Vagina (tissue), 2 donors: Measurements from ENCODE around the gene PIK3CB.

ENCODE experiments used
- POLR2A ChIP-seq, 2 donors: fragments of 450-650 bp; IDR thresholded peaks; one replicate each; pipeline ENCODE4 v1.6.1; 2017; ENCODE audit warnings: antibody characterized with exemption in 2 of 2, mild to moderate bottlenecking in 2 of 2, moderate library complexity in 2 of 2
- TF ChIP-seq, protein P1 (sequence below), 3 experiments: fragments of 450-650 bp in 2 of 3; fragments of 200-600 bp in 1 of 3; sonication (generic) in 1 of 3; IDR thresholded peaks; one replicate each; pipeline ENCODE4 v1.5.1; 2017 to 2019; ENCODE audit warnings: antibody characterized with exemption in 3 of 3, mild to moderate bottlenecking in 2 of 3, moderate library complexity in 2 of 3

DNA sequence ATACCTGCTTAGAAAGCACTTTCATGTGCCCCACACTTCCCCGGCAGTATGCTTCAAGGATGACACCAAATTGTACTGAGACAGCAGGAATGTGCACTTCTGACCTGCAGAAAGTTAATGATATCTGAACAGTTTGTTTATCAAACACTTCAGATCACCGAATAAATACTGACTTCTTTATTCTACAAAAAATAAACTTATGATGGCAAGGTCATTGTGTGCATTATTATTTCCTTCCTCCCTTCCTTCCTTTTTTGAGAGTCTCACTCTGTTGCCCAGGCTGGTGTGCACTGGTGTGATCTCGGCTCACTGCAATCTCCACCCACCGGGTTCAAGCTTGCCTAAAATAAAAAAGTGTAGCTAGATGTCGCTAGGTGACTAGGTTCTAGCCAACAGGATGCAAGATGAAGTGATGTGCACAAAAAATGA lies 145.8 kb downstream of the PIK3CB start:
- TF ChIP-seq, protein P1, sequence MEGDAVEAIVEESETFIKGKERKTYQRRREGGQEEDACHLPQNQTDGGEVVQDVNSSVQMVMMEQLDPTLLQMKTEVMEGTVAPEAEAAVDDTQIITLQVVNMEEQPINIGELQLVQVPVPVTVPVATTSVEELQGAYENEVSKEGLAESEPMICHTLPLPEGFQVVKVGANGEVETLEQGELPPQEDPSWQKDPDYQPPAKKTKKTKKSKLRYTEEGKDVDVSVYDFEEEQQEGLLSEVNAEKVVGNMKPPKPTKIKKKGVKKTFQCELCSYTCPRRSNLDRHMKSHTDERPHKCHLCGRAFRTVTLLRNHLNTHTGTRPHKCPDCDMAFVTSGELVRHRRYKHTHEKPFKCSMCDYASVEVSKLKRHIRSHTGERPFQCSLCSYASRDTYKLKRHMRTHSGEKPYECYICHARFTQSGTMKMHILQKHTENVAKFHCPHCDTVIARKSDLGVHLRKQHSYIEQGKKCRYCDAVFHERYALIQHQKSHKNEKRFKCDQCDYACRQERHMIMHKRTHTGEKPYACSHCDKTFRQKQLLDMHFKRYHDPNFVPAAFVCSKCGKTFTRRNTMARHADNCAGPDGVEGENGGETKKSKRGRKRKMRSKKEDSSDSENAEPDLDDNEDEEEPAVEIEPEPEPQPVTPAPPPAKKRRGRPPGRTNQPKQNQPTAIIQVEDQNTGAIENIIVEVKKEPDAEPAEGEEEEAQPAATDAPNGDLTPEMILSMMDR (IDR thresholded peaks at IDR 0.05) = no peak
- no peak for TF ChIP-seq POLR2A (IDR thresholded peaks at IDR 0.05)
